CD4-positive, alpha-beta memory T cell (primary cell): ENCODE data around the gene C4BPA. TPM values are rescaled to one million over a fixed set of nuclear protein-coding genes. Genes with fewer than 3 reads are reported as not detected.

ENCODE experiments used
- CTCF ChIA-PET: fragments of 350-600 bp; sonication (Branson Sonifier 250); formaldehyde crosslinking; loops from one replicate; lab custom pipeline; 2021; ENCODE audit warnings: inconsistent platforms; ENCODE audit not compliant: partially characterized antibody; lab: Charles Lee
- POLR2A ChIA-PET: fragments of 350-600 bp; sonication (Branson Sonifier 250); formaldehyde crosslinking; loops from one replicate; lab custom pipeline; 2021; ENCODE audit not compliant: partially characterized antibody; lab: Charles Lee
- DNase-seq, 5 donors: peaks; one replicate each; pipeline versions ENCODE4 v3.0.0 to v3.0.0-alpha.2; 2020 to 2022; ENCODE audit warnings: mixed read lengths in 1 of 5
- H3K27ac ChIP-seq: one replicate; pipeline ENCODE4 v1.7.0; 2013; ENCODE audit warnings: low read depth, low read length
- H3K27me3 ChIP-seq: 2 replicates; pipeline ENCODE4 v1.7.0; 2013; ENCODE audit warnings: mild to moderate bottlenecking, low read length, moderate library complexity; ENCODE audit not compliant: insufficient read depth
- H3K36me3 ChIP-seq: 2 replicates; pipeline ENCODE4 v1.7.0; 2013; ENCODE audit warnings: mild to moderate bottlenecking, low read length, moderate library complexity; ENCODE audit not compliant: insufficient read depth
- H3K4me1 ChIP-seq: 2 replicates; pipeline ENCODE4 v1.7.0; 2013; ENCODE audit warnings: mild to moderate bottlenecking, low read length, moderate library complexity; ENCODE audit not compliant: insufficient read depth
- H3K4me3 ChIP-seq, 2 donors: one replicate each; pipeline ENCODE4 v1.7.0; 2013; ENCODE audit warnings: low read length in 2 of 2, mild to moderate bottlenecking in 1 of 2
- H3K9me3 ChIP-seq, 2 donors: one replicate each; pipeline ENCODE4 v1.7.0; 2013; ENCODE audit warnings: low read length in 2 of 2, control low read depth in 1 of 2; ENCODE audit not compliant: control insufficient read depth in 1 of 2
- H3K27ac Mint-ChIP-seq, 7 donors: one replicate each; pipeline ENCODE4 v1.8.0; 2020 to 2021; ENCODE audit warnings: mixed read lengths in 7 of 7, mild to moderate bottlenecking in 6 of 7, inconsistent platforms in 3 of 7, moderate library complexity in 3 of 7
- H3K27me3 Mint-ChIP-seq, 2 donors: one replicate each; pipeline ENCODE4 v1.8.0; 2020 to 2021; ENCODE audit warnings: mixed read lengths in 2 of 2
- H3K36me3 Mint-ChIP-seq, 2 donors: one replicate each; pipeline ENCODE4 v1.8.0; 2020 to 2021; ENCODE audit warnings: mixed read lengths in 2 of 2, inconsistent platforms in 1 of 2, mild to moderate bottlenecking in 1 of 2
- H3K4me1 Mint-ChIP-seq, 4 donors: one replicate each; pipeline ENCODE4 v1.8.0; 2020 to 2021; ENCODE audit warnings: mixed read lengths in 4 of 4, mild to moderate bottlenecking in 1 of 4
- H3K4me3 Mint-ChIP-seq, 8 donors: one replicate each; pipeline ENCODE4 v1.8.0; 2020 to 2021; ENCODE audit warnings: mixed read lengths in 8 of 8, mild to moderate bottlenecking in 7 of 8, moderate library complexity in 6 of 8, inconsistent platforms in 3 of 8
- H3K9me3 Mint-ChIP-seq, 8 donors: one replicate each; pipeline ENCODE4 v1.8.0; 2020 to 2021; ENCODE audit warnings: mixed read lengths in 8 of 8, mild to moderate bottlenecking in 5 of 8, inconsistent platforms in 3 of 8, moderate library complexity in 1 of 8
- intact Hi-C: fragments of 100-400 bp; cut with micrococcal nuclease; formaldehyde crosslinking; loops from one replicate; pipeline ENCODE4 v1.15.1; 2023
- polyA plus RNA-seq, 2 donors: library from polyadenylated mRNA; unstranded; fragments of 300-500 nt; fragmentation: Illumina TruSeq; gene quantifications; one replicate each; pipeline ENCODE4 v1.2.3, GENCODE V29; 2021
- total RNA-seq, 2 experiments: library from RNA; stranded (reverse); gene quantifications; one replicate each; pipeline ENCODE4 v1.2.3, GENCODE V29; 2021

Gene C4BPA
- total and polyA plus RNA-seq, 4 experiments from 2014 or later = not detected

- CTCF ChIA-PET = no interaction called here
- Mint-ChIP-seq H3K36me3 (peaks cover 0 to 6% of the 10 kb centered on the region in 2 donors), H3K9me3 (no peaks in the 10 kb centered on the region), H3K27me3 (peaks cover 0 to 2% of the 10 kb centered on the region in 2 donors), H3K4me1 (peaks cover 5 to 27% (median 12%) of the 10 kb centered on the region in 4 donors), H3K27ac (peak overlapping the region in 3 of 7 donors; percentile 17 to 48 (median 47)), H3K4me3 (no peak overlapping the region)
- Histone ChIP-seq H3K27ac (no peak overlapping the region), H3K27me3 (no peaks in the 10 kb centered on the region), H3K4me3 (no peak overlapping the region), H3K4me1 (peaks cover 14% of the 10 kb centered on the region), H3K9me3 (no peaks in the 10 kb centered on the region), H3K36me3 (no peaks in the 10 kb centered on the region)
- no peak for DNase-seq
- POLR2A ChIA-PET = interaction anchor here (0.9 kb wide), 1 partner anchor 17 kb away, joined by 3 read pairs; no protein-coding TSS in a partner anchor
- intact Hi-C loops = no loop called here
These were observed 35.0 kb upstream of the C4BPA start for GRCh38 chr1:207069061-207069460.

DNA sequence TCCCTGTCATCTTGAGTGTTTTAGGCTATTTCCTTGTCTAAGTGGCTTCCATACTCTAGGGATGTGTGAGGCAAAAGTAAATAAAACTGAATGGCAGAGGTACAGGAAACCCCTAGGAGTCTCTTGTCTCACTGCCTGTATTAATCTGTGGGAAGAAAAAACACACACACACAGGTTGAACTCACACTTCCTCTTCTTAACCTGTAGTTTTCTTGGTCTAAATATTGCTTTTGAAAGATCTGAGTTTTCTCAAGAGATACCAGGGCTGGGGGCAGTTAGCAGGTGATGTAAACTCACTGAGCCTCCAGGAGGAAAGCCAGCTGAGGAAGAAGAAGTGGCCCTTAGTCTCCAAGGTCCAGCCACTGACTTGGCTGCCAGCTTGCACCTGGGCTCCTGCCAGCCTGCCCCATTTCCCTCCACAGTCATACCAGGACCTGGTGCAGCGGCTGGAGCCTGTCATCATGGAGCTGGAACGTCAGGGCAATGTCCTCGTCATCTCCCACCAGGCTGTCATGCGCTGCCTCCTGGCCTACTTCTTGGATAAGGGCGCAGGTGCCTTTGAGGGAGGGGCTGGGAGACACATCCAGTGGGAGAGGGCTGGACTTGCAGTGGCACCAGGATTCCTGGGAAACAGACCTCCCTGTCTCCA lies 34.1 kb upstream of the C4BPA start:
- no peak overlapping the region for H3K4me3 ChIP-seq
- no peaks in the 10 kb centered on the region for H3K9me3 ChIP-seq
- CTCF ChIA-PET = interaction anchor here (1.5 to 1.7 kb wide), 2 partner anchors 10 to 335 kb away, joined by 7 to 8 read pairs; no protein-coding TSS in a partner anchor
- intact Hi-C loops = loop anchor here (10.0 kb wide), 2 partner anchors 155 to 435 kb away; partner anchors contain the start of gene DYRK3
- DNase-seq = no peak
- Mint-ChIP-seq H3K27me3 (peaks cover 2% of the 10 kb centered on the region in 2 donors), H3K36me3 (peaks cover 0 to 6% of the 10 kb centered on the region in 2 donors), H3K4me3 (no peak overlapping the region), H3K4me1 (peaks cover 5 to 27% (median 12%) of the 10 kb centered on the region in 4 donors), H3K27ac (peak overlapping the region in 2 of 7 donors; percentile 22 to 67), H3K9me3 (no peaks in the 10 kb centered on the region)
- POLR2A ChIA-PET = interaction anchor here (1.8 kb wide), 1 partner anchor 17 kb away, joined by 8 read pairs; the partner anchor contains the start of gene PFKFB2
- H3K36me3 ChIP-seq = no peaks in the 10 kb centered on the region
- peaks cover 14% of the 10 kb centered on the region for H3K4me1 ChIP-seq
- H3K27ac ChIP-seq = no peak overlapping the region
- H3K27me3 ChIP-seq = no peaks in the 10 kb centered on the region

DNA sequence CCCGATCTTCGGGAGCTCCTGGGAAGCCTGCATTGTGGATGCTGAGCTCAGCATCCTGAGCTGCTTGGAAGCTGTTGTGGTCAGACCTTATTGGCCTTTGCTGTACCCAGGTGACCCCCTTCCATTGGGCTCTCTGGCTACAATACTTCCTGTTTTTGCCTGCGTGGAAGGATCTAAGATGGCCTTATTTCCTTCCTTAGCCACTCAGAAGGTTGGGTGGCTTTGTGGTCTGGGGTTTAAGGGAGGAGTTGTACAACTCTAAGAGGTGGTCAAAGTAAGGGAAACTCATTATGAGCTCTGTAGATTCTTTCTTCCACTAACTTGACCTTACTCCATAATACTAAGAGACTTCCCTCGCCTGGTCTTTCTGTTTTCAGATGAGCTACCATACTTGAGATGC lies 33.2 kb upstream of the C4BPA start:
- Histone ChIP-seq H3K9me3 (no peaks in the 10 kb centered on the region), H3K36me3 (no peaks in the 10 kb centered on the region), H3K27ac (no peak overlapping the region), H3K4me3 (no peak overlapping the region), H3K27me3 (no peaks in the 10 kb centered on the region), H3K4me1 (peaks cover 14% of the 10 kb centered on the region)
- H3K36me3 Mint-ChIP-seq = peaks cover 0 to 6% of the 10 kb centered on the region in 2 donors
- CTCF ChIA-PET = interaction anchor here (1.0 to 1.7 kb wide), 6 partner anchors 9 to 335 kb away, joined by 3 to 9 read pairs (median 6); no protein-coding TSS in a partner anchor
- peaks cover 5 to 27% (median 12%) of the 10 kb centered on the region in 4 donors for H3K4me1 Mint-ChIP-seq
- H3K27me3 Mint-ChIP-seq = peaks cover 2% of the 10 kb centered on the region in 2 donors
- no peaks in the 10 kb centered on the region for H3K9me3 Mint-ChIP-seq
- no peak for DNase-seq
- peak overlapping the region in 4 of 8 donors; percentile 9 to 70 (median 52) for H3K4me3 Mint-ChIP-seq
- intact Hi-C loops = loop anchor here (10.0 kb wide), 2 partner anchors 156 to 436 kb away; partner anchors contain the start of gene DYRK3
- peak overlapping the region in 5 of 7 donors; percentile 8 to 91 (median 63) for H3K27ac Mint-ChIP-seq
- POLR2A ChIA-PET = interaction anchor here (1.8 kb wide), 1 partner anchor 18 kb away, joined by 8 read pairs; the partner anchor contains the start of gene PFKFB2

DNA sequence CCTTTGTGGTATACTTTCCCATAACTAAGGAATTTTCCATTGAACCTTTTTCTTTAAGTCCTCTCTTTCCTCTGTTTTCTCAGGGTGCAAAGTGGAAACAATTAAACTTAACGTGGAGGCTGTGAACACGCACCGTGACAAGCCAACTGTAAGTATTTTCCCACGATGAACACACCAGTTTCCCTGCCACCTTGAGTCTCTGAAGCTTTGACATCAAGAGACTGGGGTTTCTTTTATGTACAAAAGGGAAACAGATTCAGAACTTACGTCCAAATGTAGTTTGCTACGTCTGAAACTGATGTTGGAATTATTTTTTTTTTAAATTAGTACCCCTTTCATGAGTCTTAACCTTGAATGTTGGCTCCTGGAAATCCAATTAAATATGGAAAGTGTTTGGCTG lies 32.6 kb upstream of the C4BPA start:
- Histone ChIP-seq H3K4me3 (no peak overlapping the region), H3K9me3 (no peaks in the 10 kb centered on the region), H3K4me1 (peaks cover 14% of the 10 kb centered on the region), H3K27ac (no peak overlapping the region), H3K36me3 (no peaks in the 10 kb centered on the region), H3K27me3 (no peaks in the 10 kb centered on the region)
- DNase-seq = no peak
- Mint-ChIP-seq H3K4me3 (no peak overlapping the region), H3K27me3 (peaks cover 2% of the 10 kb centered on the region in 2 donors), H3K36me3 (peaks cover 0 to 6% of the 10 kb centered on the region in 2 donors), H3K4me1 (peaks cover 5 to 27% (median 12%) of the 10 kb centered on the region in 4 donors), H3K27ac (no peak overlapping the region), H3K9me3 (no peaks in the 10 kb centered on the region)
- ChIA-PET POLR2A (interaction anchor here (1.8 kb wide), 1 partner anchor 19 kb away, joined by 8 read pairs; the partner anchor contains the start of gene PFKFB2), CTCF (interaction anchor here (1.0 to 1.7 kb wide), 6 partner anchors 9 to 334 kb away, joined by 3 to 9 read pairs (median 6); no protein-coding TSS in a partner anchor)
- intact Hi-C loops = loop anchor here (10.0 kb wide), 2 partner anchors 157 to 437 kb away; partner anchors contain the start of gene DYRK3

DNA sequence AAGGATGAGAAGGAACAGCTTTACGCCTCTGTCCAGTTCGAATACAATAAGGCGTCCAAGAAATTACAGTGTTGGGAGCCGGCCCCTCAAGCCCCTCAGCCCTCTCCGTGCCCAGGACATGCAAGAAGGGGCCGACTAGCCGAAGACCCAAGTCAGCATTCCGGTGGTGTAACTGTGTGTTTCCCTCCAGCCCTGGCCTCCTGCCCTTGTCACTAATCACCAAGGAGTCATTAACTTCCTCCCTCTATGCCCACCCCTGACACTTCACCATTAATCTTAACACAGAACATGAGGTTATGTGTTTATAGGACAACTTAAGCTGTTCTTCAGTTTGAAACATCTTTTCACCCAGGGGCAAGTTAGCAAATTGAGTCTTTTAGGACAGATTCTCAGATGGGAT lies 31.8 kb upstream of the C4BPA start:
- intact Hi-C loops = loop anchor here (10.0 kb wide), 2 partner anchors 157 to 437 kb away; partner anchors contain the start of gene DYRK3
- ChIA-PET CTCF (interaction anchor here (1.1 to 5.1 kb wide), 6 partner anchors 11 to 332 kb away, joined by 3 to 29 read pairs (median 6); no protein-coding TSS in a partner anchor), POLR2A (no interaction called here)
- Histone ChIP-seq H3K27ac (no peak overlapping the region), H3K4me3 (no peak overlapping the region), H3K36me3 (no peaks in the 10 kb centered on the region), H3K4me1 (peaks cover 14% of the 10 kb centered on the region), H3K27me3 (no peaks in the 10 kb centered on the region), H3K9me3 (no peaks in the 10 kb centered on the region)
- Mint-ChIP-seq H3K27ac (peak overlapping the region in 1 of 7 donors; percentile 6), H3K9me3 (no peaks in the 10 kb centered on the region), H3K4me3 (no peak overlapping the region), H3K27me3 (peaks cover 2 to 6% of the 10 kb centered on the region in 2 donors), H3K4me1 (peaks cover 5 to 27% (median 12%) of the 10 kb centered on the region in 4 donors), H3K36me3 (peaks cover 0 to 6% of the 10 kb centered on the region in 2 donors)
- DNase-seq = no peak

GRCh38 chr1:207073906-207074820 lies 29.9 kb upstream of the C4BPA start:
- no peaks in the 10 kb centered on the region for H3K9me3 ChIP-seq
- peaks cover 4 to 9% of the 10 kb centered on the region in 2 donors for H3K27me3 Mint-ChIP-seq
- POLR2A ChIA-PET = interaction anchor here (0.5 kb wide), 1 partner anchor 24 kb away, joined by 3 read pairs; no protein-coding TSS in a partner anchor
- H3K36me3 ChIP-seq = no peaks in the 10 kb centered on the region
- no peaks in the 10 kb centered on the region for H3K9me3 Mint-ChIP-seq
- H3K4me3 Mint-ChIP-seq = no peak overlapping the region
- peaks cover 7 to 25% (median 12%) of the 10 kb centered on the region in 4 donors for H3K4me1 Mint-ChIP-seq
- CTCF ChIA-PET = interaction anchor here (0.6 to 5.1 kb wide), 7 partner anchors 9 to 330 kb away, joined by 3 to 29 read pairs (median 4); partner anchors contain the start of gene PFKFB2
- no peak for DNase-seq
- peaks cover 0 to 2% of the 10 kb centered on the region in 2 donors for H3K36me3 Mint-ChIP-seq
- H3K27me3 ChIP-seq = no peaks in the 10 kb centered on the region
- peaks cover 14% of the 10 kb centered on the region for H3K4me1 ChIP-seq
- no peak overlapping the region for H3K27ac Mint-ChIP-seq
- H3K27ac ChIP-seq = no peak overlapping the region
- intact Hi-C loops = loop anchor here (10.0 kb wide), 2 partner anchors 159 to 439 kb away; partner anchors contain the start of gene DYRK3
- no peak overlapping the region for H3K4me3 ChIP-seq
